HG03039 (cell line): Measurements from ENCODE around the gene COL16A1.

Source experiments
- ATAC-seq: cut with Tn5 transposase; IDR thresholded peaks from one replicate; pipeline ENCODE4 v1.9.1; 2021; ENCODE audit warnings: mild to moderate bottlenecking, moderate library complexity; ENCODE audit not compliant: unreplicated experiment

COL16A1 gene

DNA sequence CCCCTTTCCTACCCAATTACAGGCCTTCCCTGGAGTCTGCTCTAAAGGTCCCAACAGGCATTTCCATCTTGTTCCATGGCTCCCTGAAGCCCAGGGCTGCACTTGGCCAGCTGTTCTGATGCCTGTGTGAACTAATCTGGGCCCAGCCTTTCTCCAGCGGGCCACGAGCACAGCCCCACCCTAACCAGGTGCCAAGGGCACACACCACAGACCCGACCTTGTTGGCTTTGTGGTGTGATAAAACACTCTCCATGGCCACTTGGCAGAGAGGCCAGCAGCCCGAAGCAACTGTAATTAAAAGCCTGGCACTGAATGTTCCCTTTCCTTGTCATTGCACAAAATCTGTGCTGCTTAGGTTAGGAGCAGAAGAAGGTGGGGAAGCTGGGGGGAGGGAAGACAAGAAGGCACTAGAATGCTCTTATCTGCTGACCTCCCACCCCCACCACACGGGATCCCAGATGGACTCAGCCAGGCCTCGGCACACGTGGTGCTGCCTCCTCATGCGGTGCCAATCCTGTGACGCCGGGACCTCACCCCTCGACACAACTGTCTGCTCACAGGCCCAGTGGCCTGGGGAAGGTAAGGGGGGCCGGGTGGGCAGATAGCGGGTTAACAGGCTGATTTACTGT is 76.4 kb downstream of the COL16A1 start:
- no peak for ATAC-seq

DNA sequence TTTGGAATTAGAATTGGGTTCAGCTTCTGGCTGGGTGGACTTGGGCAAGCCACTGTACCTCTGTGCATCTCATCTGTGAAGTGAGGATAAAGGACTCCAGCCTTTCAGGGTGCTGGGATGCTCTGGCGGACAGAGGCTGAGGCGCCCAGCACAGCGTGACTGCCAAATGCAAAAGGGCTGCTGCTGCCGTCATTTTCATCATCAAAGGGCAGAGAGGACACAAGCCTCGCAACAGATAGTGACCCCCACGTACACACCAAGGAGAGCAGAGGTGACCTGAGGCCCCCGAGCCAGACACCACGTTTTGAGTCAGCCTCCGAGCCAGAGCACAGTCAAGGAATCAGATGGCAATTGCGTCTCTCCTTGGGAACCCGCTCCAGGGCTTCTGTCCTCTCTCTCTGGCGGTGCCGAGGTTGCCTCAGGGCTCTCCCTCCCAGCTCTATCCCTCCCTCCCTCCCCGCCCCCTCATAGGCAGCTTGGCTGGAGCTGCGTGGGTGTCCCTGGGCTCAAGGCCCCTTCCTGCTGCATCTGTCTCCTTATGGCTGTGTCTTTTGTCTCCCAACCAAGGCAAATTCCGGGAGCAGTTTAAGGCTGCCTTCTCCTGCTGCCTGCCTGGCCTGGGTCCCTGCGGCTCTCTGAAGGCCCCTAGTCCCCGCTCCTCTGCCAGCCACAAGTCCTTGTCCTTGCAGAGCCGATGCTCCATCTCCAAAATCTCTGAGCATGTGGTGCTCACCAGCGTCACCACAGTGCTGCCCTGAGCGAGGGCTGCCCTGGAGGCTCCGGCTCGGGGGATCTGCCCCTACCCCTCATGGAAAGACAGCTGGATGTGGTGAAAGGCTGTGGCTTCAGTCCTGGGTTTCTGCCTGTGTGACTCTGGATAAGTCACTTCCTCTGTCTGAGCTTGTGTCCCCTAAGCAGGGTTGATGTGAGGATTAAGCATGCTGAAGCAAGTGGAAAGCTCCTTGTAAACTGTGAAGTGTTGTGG is 77.3 kb downstream of the COL16A1 start:
- no peak for ATAC-seq

DNA sequence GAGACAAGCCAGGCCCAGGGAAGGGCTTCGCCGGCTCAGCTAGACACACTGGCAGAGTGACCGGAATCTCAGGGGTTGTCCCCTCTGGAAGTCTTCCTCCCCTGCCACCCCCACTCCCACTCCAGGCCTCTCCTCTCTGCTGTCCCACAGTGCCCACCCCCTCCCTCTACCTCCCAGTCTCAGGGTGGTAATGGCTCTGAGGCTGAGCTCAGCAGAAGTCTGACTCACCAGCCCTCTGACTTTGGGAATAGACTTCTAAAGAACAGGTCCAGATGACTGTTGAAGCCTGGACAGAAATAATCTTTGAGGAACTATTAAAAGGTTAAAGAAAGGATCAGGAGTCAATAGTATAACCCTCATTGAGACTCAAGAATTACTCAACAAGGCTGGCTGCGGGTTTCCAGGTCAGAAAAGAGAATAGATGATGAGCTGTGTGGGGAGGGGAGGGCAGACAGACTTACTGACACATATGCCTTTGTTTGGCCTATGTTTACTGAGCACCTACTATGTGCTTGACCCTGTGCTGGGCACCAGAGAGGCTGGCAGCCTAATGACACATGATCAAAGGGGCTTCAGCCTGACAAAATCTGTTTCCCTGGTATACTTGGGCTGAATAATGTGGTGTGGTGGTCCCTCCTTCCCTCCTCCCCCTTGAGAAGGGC is 78.1 kb downstream of the COL16A1 start:
- ATAC-seq: no peak

DNA sequence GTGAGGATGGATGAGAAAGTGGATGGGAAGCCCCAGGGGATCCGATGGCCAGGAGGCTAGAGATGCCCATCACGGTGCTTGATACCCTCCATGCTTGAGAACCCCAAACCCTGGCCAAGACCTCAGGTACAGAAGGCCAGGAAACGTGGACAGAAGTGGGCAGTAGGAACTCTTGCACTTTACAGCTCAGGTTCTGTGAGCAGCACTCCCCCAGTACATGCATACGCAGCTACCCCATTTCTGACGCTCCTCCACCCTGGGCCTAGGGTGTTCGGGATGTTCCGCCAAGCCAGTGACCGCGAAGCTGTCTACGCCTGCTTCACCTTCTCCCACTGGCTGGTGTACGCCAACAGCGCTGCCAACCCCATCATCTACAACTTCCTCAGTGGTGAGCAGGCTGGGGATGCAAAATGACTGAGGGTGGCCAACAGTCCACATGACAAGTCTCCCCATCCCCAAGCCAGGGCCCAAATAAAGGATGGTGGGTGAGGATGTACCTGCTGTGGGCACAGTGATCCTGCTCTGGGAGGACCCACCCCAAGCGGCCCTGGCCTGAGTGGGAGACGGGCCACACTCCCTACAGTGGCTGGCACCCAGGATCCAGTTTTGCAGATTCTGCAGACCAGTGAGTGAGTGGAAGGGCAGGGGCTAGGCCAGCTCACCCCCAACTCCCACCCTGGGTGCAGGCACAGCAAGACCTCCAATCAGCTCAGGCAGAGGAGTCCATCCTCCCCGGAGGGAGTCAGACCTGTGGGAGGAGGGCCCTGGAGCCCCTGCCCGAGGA is 78.9 kb downstream of the COL16A1 start:
- ATAC-seq: no peak

DNA sequence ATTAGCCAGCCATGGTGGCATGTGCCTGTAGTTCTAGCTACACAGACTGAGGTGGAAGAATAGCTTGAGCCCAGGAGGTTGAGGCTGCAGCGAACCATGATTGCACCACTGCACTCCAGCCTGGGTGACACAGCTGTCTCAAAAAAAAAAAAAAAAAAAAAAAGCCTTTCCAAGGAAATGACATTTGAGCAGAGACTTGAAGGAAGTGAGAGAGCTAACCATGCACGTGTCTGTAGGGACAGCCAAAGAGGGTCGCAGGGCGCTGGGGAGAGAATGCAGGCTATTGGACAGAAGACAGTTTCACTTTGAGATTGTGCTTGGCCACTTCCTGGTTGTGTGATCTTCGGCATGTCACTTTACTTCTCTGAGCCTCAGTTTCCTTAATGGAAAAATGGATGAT is 79.5 kb downstream of the COL16A1 start:
- no peak for ATAC-seq

DNA sequence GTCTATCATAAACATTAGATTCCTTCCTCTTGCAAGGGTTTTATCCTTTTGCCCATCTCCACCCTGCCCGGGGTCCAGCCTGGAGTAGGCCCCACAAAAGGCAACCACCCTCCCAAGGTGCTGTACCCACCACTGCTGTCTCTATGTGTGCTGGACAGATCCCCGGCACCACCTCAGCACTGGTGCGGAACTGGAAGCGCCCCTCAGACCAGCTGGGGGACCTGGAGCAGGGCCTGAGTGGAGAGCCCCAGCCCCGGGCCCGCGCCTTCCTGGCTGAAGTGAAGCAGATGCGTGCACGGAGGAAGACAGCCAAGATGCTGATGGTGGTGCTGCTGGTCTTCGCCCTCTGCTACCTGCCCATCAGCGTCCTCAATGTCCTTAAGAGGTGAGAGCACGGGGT is 80.5 kb downstream of the COL16A1 start:
- ATAC-seq: no peak

DNA sequence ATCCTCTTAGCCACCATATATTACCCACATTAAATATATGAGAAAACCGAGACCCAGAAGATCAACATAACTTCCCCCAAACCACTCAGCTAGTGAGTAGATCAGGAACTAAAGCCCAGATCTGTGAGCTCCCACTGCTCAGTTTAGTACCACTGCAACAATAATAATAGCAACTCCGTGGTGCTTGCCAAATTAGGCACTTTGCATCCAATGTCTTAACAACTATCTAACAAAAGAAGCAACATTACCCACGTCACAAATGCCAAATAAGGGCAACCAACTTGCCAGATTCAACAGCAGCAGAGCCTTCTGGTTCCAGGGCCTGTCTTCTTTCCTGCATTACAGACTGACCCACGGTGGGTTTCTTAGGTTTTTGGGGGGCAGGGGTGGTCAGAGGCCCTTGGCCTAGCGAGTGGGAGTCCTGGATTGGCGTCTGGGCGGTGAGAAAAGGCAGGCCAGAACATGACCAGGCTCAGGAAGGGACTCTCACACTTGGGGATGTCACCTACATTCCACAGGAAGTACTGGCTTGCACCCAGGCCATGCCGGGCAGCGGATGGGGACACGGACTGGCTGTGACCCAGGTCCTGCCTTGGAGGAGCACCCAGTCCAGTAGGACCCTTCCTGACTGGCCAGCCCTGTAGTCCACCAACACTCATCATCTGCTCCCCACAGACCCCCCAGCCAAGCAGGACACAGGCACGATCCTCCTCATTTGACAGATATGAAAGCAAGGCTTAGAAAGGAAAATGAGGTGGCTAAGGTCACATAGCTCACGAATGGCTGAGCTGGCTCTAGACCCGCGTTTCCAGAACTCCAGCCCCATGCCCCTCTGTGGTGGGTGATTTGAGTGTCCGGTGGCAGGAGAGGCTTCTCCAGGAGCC is 81.7 kb downstream of the COL16A1 start:
- no peak for ATAC-seq

DNA sequence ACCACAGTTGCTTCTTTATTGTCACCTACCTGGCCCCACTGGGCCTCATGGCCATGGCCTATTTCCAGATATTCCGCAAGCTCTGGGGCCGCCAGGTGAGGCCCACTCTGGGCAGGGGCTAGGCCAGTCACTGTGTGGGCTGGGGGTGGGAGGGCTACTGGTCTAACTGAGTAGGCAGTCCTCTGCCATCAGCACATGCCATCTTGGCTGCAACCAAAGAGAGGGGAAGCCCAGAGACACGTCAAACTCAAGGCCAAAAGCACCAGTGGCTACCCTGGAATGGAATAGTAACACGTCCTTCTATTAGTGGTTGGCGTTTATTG is 82.4 kb downstream of the COL16A1 start:
- no peak for ATAC-seq

DNA sequence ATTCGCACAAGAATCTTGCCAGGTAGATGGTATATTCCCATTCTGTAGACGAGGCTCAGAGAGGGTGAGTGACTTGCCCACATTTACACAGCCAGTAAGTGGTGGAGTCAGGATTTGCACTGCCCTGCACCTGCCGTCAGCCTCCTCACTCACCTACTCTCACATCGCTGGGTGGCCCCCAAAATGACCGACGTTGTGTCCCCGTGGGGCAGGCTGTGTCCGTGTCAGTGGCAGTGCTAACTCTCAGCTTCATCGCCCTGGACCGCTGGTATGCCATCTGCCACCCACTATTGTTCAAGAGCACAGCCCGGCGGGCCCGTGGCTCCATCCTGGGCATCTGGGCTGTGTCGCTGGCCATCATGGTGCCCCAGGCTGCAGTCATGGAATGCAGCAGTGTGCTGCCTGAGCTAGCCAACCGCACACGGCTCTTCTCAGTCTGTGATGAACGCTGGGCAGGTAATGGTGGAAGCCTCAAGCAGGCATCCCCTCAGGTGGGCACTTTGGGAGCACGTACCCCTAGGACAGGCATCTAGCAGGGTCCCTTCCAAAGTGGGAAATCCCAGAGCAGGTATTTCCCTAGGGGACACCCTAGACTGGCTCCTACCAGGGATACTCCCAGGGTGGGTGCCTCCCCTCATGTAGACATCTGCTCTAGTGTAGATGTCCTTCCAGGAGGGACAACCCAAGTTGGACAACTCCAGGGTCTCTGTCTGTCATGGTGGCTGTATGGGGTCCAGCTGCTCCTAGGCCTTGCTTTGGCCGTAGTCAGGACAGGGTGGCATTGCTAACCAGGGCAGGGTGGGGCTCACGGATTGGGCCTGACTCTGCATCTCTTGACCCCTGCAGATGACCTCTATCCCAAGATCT is 83.0 kb downstream of the COL16A1 start:
- ATAC-seq: no peak

DNA sequence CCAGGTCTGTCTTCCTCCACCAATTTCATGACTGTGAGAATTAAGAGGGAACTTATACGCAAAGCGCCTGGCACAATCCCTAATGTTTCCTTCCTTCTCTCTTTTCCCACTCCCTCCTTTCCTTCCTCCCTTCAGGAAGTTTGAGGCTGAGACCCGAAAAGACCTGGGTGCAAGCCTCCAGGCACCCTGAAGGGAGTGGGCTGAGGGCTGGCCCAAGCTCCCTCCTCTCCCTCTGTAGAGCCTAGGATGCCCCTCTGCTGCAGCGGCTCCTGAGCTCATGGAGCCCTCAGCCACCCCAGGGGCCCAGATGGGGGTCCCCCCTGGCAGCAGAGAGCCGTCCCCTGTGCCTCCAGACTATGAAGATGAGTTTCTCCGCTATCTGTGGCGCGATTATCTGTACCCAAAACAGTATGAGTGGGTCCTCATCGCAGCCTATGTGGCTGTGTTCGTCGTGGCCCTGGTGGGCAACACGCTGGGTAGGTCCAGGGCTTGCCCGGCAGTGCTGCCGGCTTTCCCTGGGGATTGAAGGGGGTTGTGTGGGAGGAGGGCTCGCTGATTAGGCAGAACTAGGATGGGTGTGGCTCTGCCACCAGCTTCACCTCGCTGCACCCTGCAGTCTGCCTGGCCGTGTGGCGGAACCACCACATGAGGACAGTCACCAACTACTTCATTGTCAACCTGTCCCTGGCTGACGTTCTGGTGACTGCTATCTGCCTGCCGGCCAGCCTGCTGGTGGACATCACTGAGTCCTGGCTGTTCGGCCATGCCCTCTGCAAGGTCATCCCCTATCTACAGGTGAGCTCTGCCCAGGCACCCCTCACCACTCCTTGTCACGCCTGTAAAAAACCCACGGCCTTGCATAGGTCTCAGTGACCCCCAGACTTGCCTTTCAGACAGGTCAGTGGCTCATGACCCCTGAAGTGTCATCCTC is 84.6 kb downstream of the COL16A1 start:
- ATAC-seq: no peak

DNA sequence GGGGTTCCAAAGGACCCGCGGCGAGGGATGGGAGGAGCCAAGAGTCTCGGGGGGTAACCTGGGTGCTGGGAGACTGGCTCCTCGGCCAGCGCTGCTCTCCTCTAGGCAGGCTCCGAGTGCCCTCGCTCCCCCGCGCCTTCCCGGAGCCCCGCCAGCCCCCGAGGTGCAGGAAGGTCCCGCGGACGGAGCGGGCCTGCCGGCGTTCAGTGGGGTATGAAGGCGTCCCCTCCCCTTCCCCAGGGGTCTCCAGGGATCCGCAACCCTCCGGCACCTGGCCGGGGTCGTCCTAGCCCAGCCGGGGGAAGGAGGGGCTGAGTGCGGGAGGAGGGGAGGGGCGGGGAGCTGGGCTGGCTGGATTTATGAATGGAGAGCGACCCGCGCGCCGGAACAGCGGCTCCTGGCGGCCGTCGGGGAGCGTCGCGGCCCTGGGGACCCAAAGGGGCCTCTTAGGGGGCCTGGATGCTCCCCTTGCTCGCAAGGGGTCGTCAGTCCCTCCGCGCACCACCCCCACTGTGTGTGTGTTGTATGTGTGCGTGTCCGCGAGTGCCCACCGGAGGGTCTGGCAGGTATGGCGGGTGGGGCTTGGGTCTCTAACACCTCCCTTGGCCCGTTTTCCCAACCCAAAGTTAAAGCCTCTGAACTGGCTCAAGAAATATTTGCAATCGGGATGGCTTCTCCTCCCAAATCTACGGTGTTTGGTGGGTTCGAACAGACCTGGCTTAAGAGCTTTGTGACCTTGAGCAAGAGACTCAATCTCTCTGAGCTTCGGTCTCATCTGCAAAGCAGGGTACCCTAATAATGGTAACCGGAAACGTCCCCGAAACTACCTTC is 85.7 kb downstream of the COL16A1 start:
- no peak for ATAC-seq

DNA sequence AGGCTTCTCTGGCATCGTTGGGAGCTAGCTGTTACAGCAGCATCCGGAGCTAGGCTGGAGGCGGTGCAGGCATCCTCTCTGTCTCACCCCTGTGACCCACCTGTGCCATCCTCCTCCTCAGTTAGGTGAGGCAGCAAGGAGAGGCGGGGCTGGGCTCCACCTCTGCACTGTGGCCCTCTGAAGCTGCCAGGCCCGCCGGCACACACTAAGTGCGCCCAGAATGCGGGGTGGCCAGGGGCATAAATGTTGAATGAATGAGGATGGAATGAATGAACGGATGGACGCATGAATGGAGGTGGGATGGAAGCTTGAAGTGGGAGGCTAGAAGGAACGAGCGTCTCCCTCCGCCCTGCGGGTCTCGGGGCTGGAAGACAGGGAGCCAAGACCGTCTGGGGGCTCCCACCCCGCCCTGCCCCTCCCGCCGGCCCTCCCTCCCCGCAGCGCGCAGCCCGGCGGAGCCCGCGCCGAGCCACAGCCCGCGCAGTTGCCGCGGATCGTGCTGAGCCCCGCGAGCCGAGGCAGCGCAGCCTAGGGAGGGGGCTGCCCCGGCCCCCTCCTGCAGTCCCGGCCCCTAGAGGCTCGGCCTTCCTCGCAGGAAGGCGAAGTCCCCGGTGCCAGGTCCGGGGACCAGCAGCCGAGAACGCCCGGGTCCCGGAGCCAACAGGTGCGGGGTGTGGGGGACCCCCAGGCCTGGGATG is 86.5 kb downstream of the COL16A1 start, which contains the start of gene HCRTR1:
HCRTR1 (plus strand) TSS at position 472 of the 698 bp plus-strand sequence. CDS start 1,504 bp downstream, outside the sequence.
- no peak for ATAC-seq

DNA sequence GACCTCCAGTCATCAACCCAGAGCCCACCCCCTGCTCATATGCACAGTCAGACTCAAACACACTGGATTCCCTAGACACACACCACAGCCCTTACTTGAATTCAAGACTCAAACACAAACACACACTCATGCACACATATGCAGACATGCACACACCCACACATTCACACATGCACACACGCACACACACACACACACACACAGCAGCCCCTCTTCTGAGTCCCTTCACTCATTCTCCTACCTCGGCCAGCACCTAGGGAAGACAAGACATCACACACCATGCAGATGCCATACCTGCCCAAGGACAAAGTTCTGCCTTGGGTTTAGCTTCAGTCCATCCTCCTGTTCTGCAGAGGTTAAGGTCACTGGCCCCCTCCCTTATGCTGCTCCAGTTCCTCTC is 87.9 kb downstream of the COL16A1 start:
- no peak for ATAC-seq

DNA sequence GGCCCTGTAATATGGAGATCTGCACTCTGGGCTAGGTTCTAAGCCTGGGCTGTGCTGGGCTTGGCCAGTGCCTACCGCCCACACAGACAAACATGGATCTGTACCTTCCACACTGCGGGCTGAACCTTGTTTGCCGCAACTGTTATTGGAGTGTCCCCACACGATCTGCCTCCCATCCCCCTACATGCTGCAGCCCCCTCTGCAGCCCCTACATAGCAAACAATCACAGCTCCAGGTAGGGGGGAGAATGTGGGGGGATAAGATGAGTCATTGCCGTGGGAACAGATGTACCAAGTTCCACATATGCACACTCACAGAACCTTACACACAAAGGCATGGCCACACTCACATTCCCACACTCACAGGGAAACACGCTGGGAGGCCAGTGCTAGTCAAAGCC is 88.4 kb downstream of the COL16A1 start:
- no peak for ATAC-seq

DNA sequence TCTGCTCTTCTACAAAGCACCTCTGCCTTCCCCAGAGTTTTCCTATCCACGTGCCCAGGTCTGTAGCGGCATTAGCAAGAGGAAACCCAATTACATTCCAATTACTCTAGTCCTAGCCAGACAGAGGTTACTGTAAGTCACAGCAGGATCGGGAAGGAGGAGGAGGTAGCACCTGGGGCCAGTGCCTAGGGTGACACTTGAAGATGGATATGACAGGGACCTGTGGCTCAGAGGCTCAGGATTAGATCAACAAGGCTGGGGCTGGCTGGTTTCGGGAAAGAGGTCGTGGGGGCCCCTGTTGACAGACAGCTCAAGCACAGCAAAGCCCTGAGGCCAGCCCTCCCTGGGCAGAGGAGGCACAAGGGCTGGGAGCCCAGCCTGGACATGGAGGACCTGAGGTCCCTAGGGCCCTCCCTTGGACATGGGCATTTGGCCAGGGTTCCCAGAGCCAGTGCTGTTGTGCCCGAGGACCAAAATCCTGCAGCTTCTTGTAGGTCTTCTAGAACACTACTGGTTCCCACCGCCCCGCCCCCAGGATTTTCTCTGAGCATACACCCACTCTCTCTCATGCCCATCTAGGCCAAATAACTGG is 89.3 kb downstream of the COL16A1 start:
- no peak for ATAC-seq

DNA sequence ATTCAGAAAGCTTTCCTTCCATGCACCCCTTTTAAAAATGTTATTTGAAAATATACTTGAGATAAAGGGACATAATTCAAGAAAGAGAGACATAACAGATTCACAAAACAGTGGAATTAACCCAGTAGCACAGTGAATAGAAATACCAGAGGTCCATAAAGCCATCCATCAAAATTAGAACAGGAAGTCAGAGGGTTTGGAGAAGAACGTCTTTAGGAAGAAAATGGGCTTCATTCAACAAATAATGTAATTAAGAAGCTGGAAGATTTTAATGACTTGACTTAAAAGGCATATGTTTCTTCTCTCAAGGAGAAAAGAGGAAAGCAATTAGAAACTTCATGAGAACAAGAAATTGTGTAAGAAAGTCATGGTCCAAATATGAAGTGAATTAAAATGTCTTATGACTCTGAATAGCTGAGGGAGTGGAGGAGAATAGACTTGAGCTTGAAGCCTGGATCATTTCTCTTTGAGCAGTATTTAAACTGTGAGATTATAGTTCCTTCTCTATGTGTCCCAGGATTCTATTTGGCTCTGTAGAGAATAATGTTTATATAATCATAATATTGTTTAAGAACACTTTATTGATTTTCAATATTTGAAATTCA is 94.2 kb downstream of the COL16A1 start:
- ATAC-seq: no peak
